H1 (cell line): ENCODE data around the gene FLCN. TPM values are rescaled to one million over a fixed set of nuclear protein-coding genes. Genes with fewer than 3 reads are reported as not detected.

ENCODE experiments used
- CTCF ChIA-PET: fragments of 300-600 bp; sonication (Branson Sonifier 250); formaldehyde crosslinking; loops from one replicate; lab custom pipeline; 2021; ENCODE audit not compliant: partially characterized antibody; lab: Charles Lee
- POLR2A ChIA-PET: fragments of 300-600 bp; sonication (Branson Sonifier 250); formaldehyde crosslinking; loops from one replicate; lab custom pipeline; 2021; ENCODE audit warnings: inconsistent platforms; ENCODE audit not compliant: partially characterized antibody; lab: Charles Lee
- DNase-seq, 2 experiments: peaks; one replicate each; pipeline versions ENCODE4 v3.0.0 to v3.0.0-alpha.2; 2010 to 2022; ENCODE audit warnings: low spot score in 2 of 2, low read depth in 1 of 2, mixed read lengths in 1 of 2
- FAIRE-seq: peaks from 2 replicates; lab custom pipeline; 2011; peaks lifted over from hg19 to GRCh38; lab: Jason Lieb, UNC
- H2AFZ ChIP-seq: 2 replicates; pipeline ENCODE4 v1.8.1; 2012; ENCODE audit warnings: low read length, inconsistent platforms
- H2AK5ac ChIP-seq: 2 replicates; pipeline ENCODE4 v1.6.1; 2013; ENCODE audit warnings: low read depth, low read length
- H2BK120ac ChIP-seq: replicated peaks from 2 replicates; pipeline ENCODE3; 2013; ENCODE audit warnings: low read depth, low read length, inconsistent platforms
- H2BK12ac ChIP-seq: 2 replicates; pipeline ENCODE4 v1.6.1; 2013; ENCODE audit warnings: low read depth, low read length
- H2BK15ac ChIP-seq: 2 replicates; pipeline ENCODE4 v1.6.1; 2013; ENCODE audit warnings: low read length
- H2BK20ac ChIP-seq: 2 replicates; pipeline ENCODE4 v1.6.1; 2013; ENCODE audit warnings: low read length
- H2BK5ac ChIP-seq: 2 replicates; pipeline ENCODE4 v1.6.1; 2013; ENCODE audit warnings: low read depth, low read length
- H3K14ac ChIP-seq: 2 replicates; pipeline ENCODE4 v1.6.1; 2013; ENCODE audit warnings: inconsistent platforms; ENCODE audit not compliant: insufficient read length
- H3K18ac ChIP-seq: 2 replicates; pipeline ENCODE4 v1.6.1; 2013; ENCODE audit warnings: low read length; ENCODE audit errors: extremely low read depth
- H3K23ac ChIP-seq: 2 replicates; pipeline ENCODE4 v1.6.1; 2013; ENCODE audit warnings: inconsistent platforms; ENCODE audit not compliant: insufficient read length
- H3K23me2 ChIP-seq: 2 replicates; pipeline ENCODE4 v1.6.1; 2013; ENCODE audit warnings: low read depth, low read length
- H3K27ac ChIP-seq: 2 replicates; pipeline ENCODE4 v1.6.1; 2011; ENCODE audit warnings: low read depth, low read length, inconsistent platforms
- H3K27me3 ChIP-seq, 4 experiments: replicated peaks in 1 of 4; 1 replicate in 1 of 4; 2 replicates in 3 of 4; pipeline versions ENCODE4 v1.6.1 to v1.8.1; 2011 to 2013; ENCODE audit warnings: low read length in 3 of 4, mild to moderate bottlenecking in 3 of 4, inconsistent platforms in 2 of 4, mixed read lengths in 2 of 4, moderate library complexity in 1 of 4; ENCODE audit not compliant: control insufficient read depth in 3 of 4, insufficient read depth in 3 of 4; ENCODE audit errors: extremely low read depth in 1 of 4
- H3K36me3 ChIP-seq, 4 experiments: 2 replicates each; pipeline versions ENCODE4 v1.6.1 to v1.8.1; 2011 to 2013; ENCODE audit warnings: mild to moderate bottlenecking in 4 of 4, low read length in 3 of 4, moderate library complexity in 2 of 4, control low read depth in 1 of 4, inconsistent platforms in 1 of 4; ENCODE audit not compliant: insufficient read depth in 4 of 4, control insufficient read depth in 2 of 4
- H3K4ac ChIP-seq: replicated peaks from 2 replicates; pipeline ENCODE3; 2013; ENCODE audit warnings: low read length, low read depth, mixed read lengths, inconsistent platforms; ENCODE audit not compliant: insufficient read length
- H3K4me1 ChIP-seq, 4 experiments: replicated peaks in 1 of 4; 1 replicate in 1 of 4; 2 replicates in 3 of 4; pipeline versions ENCODE4 v1.6.1 to v1.8.1; 2011 to 2013; ENCODE audit warnings: low read length in 3 of 4, inconsistent platforms in 2 of 4, mixed read lengths in 1 of 4; ENCODE audit not compliant: insufficient read depth in 4 of 4, control insufficient read depth in 3 of 4
- H3K4me2 ChIP-seq, 2 experiments: 2 replicates each; pipeline versions ENCODE4 v1.6.1 to v1.8.1; 2011 to 2013; ENCODE audit warnings: low read depth in 2 of 2, low read length in 2 of 2, control low read depth in 1 of 2, inconsistent platforms in 1 of 2, mild to moderate bottlenecking in 1 of 2; ENCODE audit not compliant: insufficient read depth in 1 of 2
- H3K4me3 ChIP-seq, 4 experiments: fragments of 200-600, 300-600 bp in 1 of 4; sonication (generic), shearing (Covaris generic), sonication (Bioruptor Twin) in 1 of 4; 2 replicates each; pipeline versions ENCODE4 v1.5.1 to v1.8.1; 2011 to 2016; ENCODE audit warnings: low read length in 4 of 4, low read depth in 3 of 4, control low read depth in 2 of 4, inconsistent platforms in 2 of 4, mild to moderate bottlenecking in 2 of 4, mixed read lengths in 1 of 4, moderate library complexity in 1 of 4; ENCODE audit not compliant: insufficient read depth in 2 of 4; ENCODE audit errors: extremely low read depth in 1 of 4
- H3K56ac ChIP-seq: replicated peaks from 2 replicates; pipeline ENCODE3; 2013; ENCODE audit warnings: low read depth, mild to moderate bottlenecking, mixed read lengths, low read length, inconsistent platforms; ENCODE audit not compliant: insufficient read length
- H3K79me1 ChIP-seq: 2 replicates; pipeline ENCODE4 v1.6.1; 2013; ENCODE audit warnings: low read depth, low read length, control low read depth
- H3K79me2 ChIP-seq, 2 experiments: 2 replicates each; pipeline versions ENCODE4 v1.6.1 to v1.8.1; 2012 to 2013; ENCODE audit warnings: low read length in 2 of 2, mild to moderate bottlenecking in 2 of 2, inconsistent platforms in 1 of 2; ENCODE audit not compliant: insufficient read depth in 2 of 2, control insufficient read depth in 1 of 2
- H3K9ac ChIP-seq, 4 experiments: replicated peaks in 1 of 4; 1 replicate in 1 of 4; 2 replicates in 3 of 4; pipeline versions ENCODE4 v1.6.1 to v1.8.1; 2011 to 2013; ENCODE audit warnings: low read depth in 3 of 4, low read length in 3 of 4, control low read depth in 2 of 4, mild to moderate bottlenecking in 2 of 4, moderate library complexity in 2 of 4, inconsistent platforms in 1 of 4; ENCODE audit errors: extremely low read depth in 1 of 4
- H3K9me3 ChIP-seq, 2 experiments: 2 replicates each; pipeline versions ENCODE4 v1.6.1 to v1.8.1; 2012 to 2013; ENCODE audit warnings: mild to moderate bottlenecking in 2 of 2, moderate library complexity in 2 of 2, control low read depth in 1 of 2, inconsistent platforms in 1 of 2, low read depth in 1 of 2, low read length in 1 of 2, mixed read lengths in 1 of 2; ENCODE audit not compliant: insufficient read depth in 2 of 2
- H4K20me1 ChIP-seq, 2 experiments: replicated peaks in 1 of 2; 2 replicates each; pipeline versions ENCODE3 to v1.8.1; 2011 to 2013; ENCODE audit warnings: inconsistent platforms in 2 of 2, low read length in 2 of 2, mild to moderate bottlenecking in 1 of 2; ENCODE audit not compliant: insufficient read depth in 2 of 2, control insufficient read depth in 1 of 2
- H4K5ac ChIP-seq: 2 replicates; pipeline ENCODE4 v1.6.1; 2013; ENCODE audit warnings: low read length, low read depth, mixed read lengths, inconsistent platforms; ENCODE audit not compliant: insufficient read length
- H4K8ac ChIP-seq: 2 replicates; pipeline ENCODE4 v1.8.0; 2013; ENCODE audit warnings: mild to moderate bottlenecking, moderate library complexity, low read length, inconsistent platforms; ENCODE audit not compliant: insufficient read depth; ENCODE audit errors: extremely low read depth
- H4K91ac ChIP-seq: replicated peaks from 2 replicates; pipeline ENCODE3; 2013; ENCODE audit warnings: low read length, mixed read lengths, inconsistent platforms; ENCODE audit not compliant: insufficient read length
- EZH2 ChIP-seq: fragments of 200-600 bp; sonication (generic); IDR thresholded peaks from 2 replicates; pipeline ENCODE4 v1.7.1; 2012; ENCODE audit warnings: low read depth, mild to moderate bottlenecking, moderate library complexity, low read length, inconsistent platforms; ENCODE audit not compliant: severe bottlenecking
- HDAC6 ChIP-seq: IDR thresholded peaks from one replicate; pipeline ENCODE4 v1.7.1; 2012; ENCODE audit warnings: low read depth, mild to moderate bottlenecking, inconsistent platforms, low read length, moderate library complexity
- POU5F1 ChIP-seq: IDR thresholded peaks from 2 replicates; pipeline ENCODE4 v1.6.1; 2011; ENCODE audit warnings: low read depth, mild to moderate bottlenecking, low read length, moderate library complexity
- RFX5 ChIP-seq: IDR thresholded peaks from 2 replicates; pipeline ENCODE4 v1.6.1; 2011; ENCODE audit warnings: low read depth, low read length, improper control_type of control experiment, borderline replicate concordance
- SIX5 ChIP-seq: IDR thresholded peaks from 2 replicates; pipeline ENCODE4 v1.6.1; 2011; ENCODE audit warnings: mild to moderate bottlenecking, low read depth, low read length
- WGBS, 2 experiments: shearing (Covaris generic) in 1 of 2; methylation state at CpG; one replicate each; pipeline versions ENCODE4 v1.1.6 to v1.1.7; 2013 to 2015; ENCODE audit warnings: low lambda C conversion rate in 2 of 2, mixed read lengths in 2 of 2, inconsistent platforms in 1 of 2, low coverage in 1 of 2, missing lambda C conversion rate in 1 of 2; ENCODE audit not compliant: insufficient replicate concordance in 2 of 2, insufficient coverage in 1 of 2, insufficient read length in 1 of 2; ENCODE audit errors: extremely low coverage in 1 of 2, missing lambda C conversion rate in 1 of 2; 5-methylcytosine and 5-hydroxymethylcytosine counted together
- polyA plus RNA-seq, 7 experiments: library from polyadenylated mRNA; depleted of rRNA in 3 of 7; stranded (reverse) in 5 of 7; unstranded in 2 of 7; fragments of >200 nt in 5 of 7; fragments of 200-250 nt in 2 of 7; gene quantifications; 1 replicate in 5 of 7; 2 replicates in 1 of 7; 4 replicates in 1 of 7; pipeline versions ENCODE4 v1.2.1 to v1.2.3, GENCODE V29; 2011 to 2013; ENCODE audit warnings: missing spikeins in 2 of 7, mixed read lengths in 2 of 7
- total RNA-seq: library from RNA; stranded (reverse); fragmentation: NEBNext Ultra II Directional; extraction: Animal tissue kit (Norgen Biotek cat#: 25700); gene quantifications from 2 replicates; pipeline ENCODE4 v1.2.1, GENCODE V29; 2021

Gene FLCN
- total and polyA plus RNA-seq, 2 of the 8 experiments (the other 6 are each of a cell fraction or from before 2014, with no cell fraction given): 15.6 to 34.6 TPM

- no peak overlapping the region for H3K4me3 ChIP-seq
- H3K9me3 ChIP-seq: no peaks in the 10 kb centered on the region
- H4K5ac ChIP-seq: no peak overlapping the region
- no peak for DNase-seq
- H3K27me3 ChIP-seq: no peaks in the 10 kb centered on the region
- H2BK12ac ChIP-seq: no peak overlapping the region
- no peaks in the 10 kb centered on the region for H3K79me2 ChIP-seq
- ChIA-PET CTCF (interaction anchor here (0.7 to 1.5 kb wide), 2 partner anchors 45 to 56 kb away, joined by 3 to 4 read pairs; no protein-coding TSS in a partner anchor), POLR2A (interaction anchor here (0.6 to 1.9 kb wide), 3 partner anchors 9 to 823 kb away, joined by 3 to 4 read pairs (median 3); no protein-coding TSS in a partner anchor)
- no peak overlapping the region for H4K91ac ChIP-seq
- H3K23me2 ChIP-seq: no peaks in the 10 kb centered on the region
- H3K79me1 ChIP-seq: no peaks in the 10 kb centered on the region
- no peaks in the 10 kb centered on the region for H4K20me1 ChIP-seq
- no peak overlapping the region for H2BK15ac ChIP-seq
- no peak overlapping the region for H2BK120ac ChIP-seq
- no peaks in the 10 kb centered on the region; a peak in 1 of 7 replicates for H3K4me1 ChIP-seq
- no peak overlapping the region for H2AFZ ChIP-seq
- H3K14ac ChIP-seq: no peak overlapping the region
- H3K27ac ChIP-seq: no peak overlapping the region
- H2BK5ac ChIP-seq: no peak overlapping the region
- no peak overlapping the region for H3K9ac ChIP-seq
- H2BK20ac ChIP-seq: no peak overlapping the region
- FAIRE-seq: no peak
- no peak overlapping the region for H3K56ac ChIP-seq
- WGBS, 2 experiments: 100% methylated on average over 1 of the region's 1 CpG; no CpG with 5 or more reads in 1 of the 2 experiments
- H3K18ac ChIP-seq: no peak overlapping the region
- H4K8ac ChIP-seq: no peak overlapping the region
- TF ChIP-seq RFX5 (no peak), SIX5 (no peak), POU5F1 (no peak), HDAC6 (no peak), EZH2 (no peak)
- H3K23ac ChIP-seq: no peak overlapping the region
- H2AK5ac ChIP-seq: no peak overlapping the region
- no peak overlapping the region for H3K4me2 ChIP-seq
- no peaks in the 10 kb centered on the region for H3K36me3 ChIP-seq
- no peak overlapping the region for H3K4ac ChIP-seq
Observed at GRCh38 chr17:17198281-17198680, 38.7 kb downstream of the FLCN start.
